GM21381 (cell line): ENCODE data around the gene THAP7.
"Not testable (repeated sequence)": the region's sequence is repeated elsewhere in the genome, so short reads cannot be mapped to it uniquely, and the experiment has no call there.

Experiments used
- ATAC-seq: cut with Tn5 transposase; IDR thresholded peaks from one replicate; pipeline ENCODE4 v1.9.1; 2021; ENCODE audit warnings: mild to moderate bottlenecking, moderate library complexity; ENCODE audit not compliant: unreplicated experiment

Gene THAP7

GRCh38 chr22:20979940-20980453, 21.9 kb downstream of the THAP7 start:
- no peak for ATAC-seq

GRCh38 chr22:20979243-20979809, 22.6 kb downstream of the THAP7 start:
- ATAC-seq = no peak

GRCh38 chr22:20978419-20978818, 23.5 kb downstream of the THAP7 start:
- ATAC-seq = no peak

GRCh38 chr22:20977516-20978170, 24.3 kb downstream of the THAP7 start:
- ATAC-seq = no peak

- no peak for ATAC-seq
Observed at GRCh38 chr22:20977019-20977418, 24.9 kb downstream of the THAP7 start.

GRCh38 chr22:20976291-20976877, 25.5 kb downstream of the THAP7 start:
- no peak for ATAC-seq

- no peak for ATAC-seq
Observed at GRCh38 chr22:20975541-20976290, 26.2 kb downstream of the THAP7 start.

- ATAC-seq = no peak
Observed at GRCh38 chr22:20974336-20974955, 27.5 kb downstream of the THAP7 start.

- ATAC-seq = no peak
Observed at GRCh38 chr22:20973634-20974286, 28.2 kb downstream of the THAP7 start.

- ATAC-seq = no peak
Observed at GRCh38 chr22:20972933-20973577, 28.9 kb downstream of the THAP7 start.

GRCh38 chr22:20972014-20972694, 29.8 kb downstream of the THAP7 start:
- not testable (repeated sequence) for ATAC-seq

- no peak for ATAC-seq
Observed at GRCh38 chr22:20970939-20971657, 30.8 kb downstream of the THAP7 start.

- ATAC-seq = no peak
Observed at GRCh38 chr22:20968281-20968977, 33.5 kb downstream of the THAP7 start.

GRCh38 chr22:20967697-20968211, 34.2 kb downstream of the THAP7 start:
- ATAC-seq = no peak

- ATAC-seq = no peak
Observed at GRCh38 chr22:20966883-20967696, 34.8 kb downstream of the THAP7 start, which contains the start of gene AIFM3. Gene AIFM3 (plus strand): TSS chr22:20967255. CDS start chr22:20967945, 690 bp downstream.

GRCh38 chr22:20965888-20966855, 35.7 kb downstream of the THAP7 start:
- ATAC-seq = no peak
